GM10266 (cell line): ENCODE measurements around the gene PNPLA3.

Experiments
- DNase-seq: peaks from one replicate; pipeline ENCODE4 v3.0.0; 2012; ENCODE audit errors: extremely low spot score
- CTCF ChIP-seq: IDR thresholded peaks from 2 replicates; pipeline ENCODE4 v1.5.1; 2012; ENCODE audit warnings: mild to moderate bottlenecking, low read depth; ENCODE audit not compliant: control insufficient read depth, insufficient read depth; ENCODE audit errors: missing control alignments

The PNPLA3 gene

GRCh38 chr22:43926349-43926710 lies 2.7 kb downstream of the PNPLA3 start:
- no peak for DNase-seq
- TF ChIP-seq CTCF: no peak

- no peak for DNase-seq
- TF ChIP-seq CTCF: no peak
These were observed 4.9 kb downstream of the PNPLA3 start for GRCh38 chr22:43928468-43928867.

GRCh38 chr22:43928908-43929307 lies 5.3 kb downstream of the PNPLA3 start:
- no peak for TF ChIP-seq CTCF
- DNase-seq: no peak

- no peak for DNase-seq
- TF ChIP-seq CTCF: no peak
These were observed 8.2 kb downstream of the PNPLA3 start for GRCh38 chr22:43931771-43932170.

- no peak for TF ChIP-seq CTCF
- no peak for DNase-seq
These were observed 17.8 kb downstream of the PNPLA3 start for GRCh38 chr22:43941449-43941848.

DNA sequence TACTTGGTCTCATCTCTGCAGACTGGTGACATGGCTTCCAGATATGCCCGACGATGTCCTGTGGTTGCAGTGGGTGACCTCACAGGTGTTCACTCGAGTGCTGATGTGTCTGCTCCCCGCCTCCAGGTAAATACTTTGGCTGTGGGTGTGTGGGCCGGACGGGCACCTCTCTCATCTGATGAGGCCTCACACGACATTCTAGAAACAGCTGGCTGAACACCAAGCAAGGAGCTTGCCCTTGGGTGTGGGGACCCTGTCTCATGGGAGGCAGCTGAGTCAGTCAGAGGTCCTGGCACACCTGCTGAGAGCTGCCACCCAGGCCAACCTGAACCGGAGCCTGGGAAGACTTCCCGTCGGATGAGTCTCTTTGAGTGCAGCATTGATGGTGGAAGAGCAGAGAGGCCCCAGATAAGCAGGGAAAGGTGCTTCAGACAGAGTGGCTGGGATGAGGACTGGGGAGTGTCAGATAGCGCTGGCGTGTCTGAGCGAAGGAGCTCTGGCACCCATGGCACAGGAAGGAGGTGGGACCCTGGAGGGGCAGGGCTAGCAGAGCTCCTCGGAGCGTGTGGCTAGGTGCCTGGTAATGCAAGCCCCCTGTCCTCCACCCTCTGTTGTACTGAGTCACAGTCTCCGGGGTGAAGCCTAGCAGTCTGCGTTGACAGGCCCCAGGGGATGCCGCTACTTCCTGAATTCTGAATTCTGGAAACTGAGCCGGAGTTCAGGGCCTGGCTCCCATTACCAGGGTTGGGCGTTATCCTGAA lies 21.2 kb downstream of the PNPLA3 start:
- no peak for DNase-seq
- no peak for TF ChIP-seq CTCF

GRCh38 chr22:43945632-43946383 lies 22.2 kb downstream of the PNPLA3 start:
- DNase-seq: peak; percentile 73
- TF ChIP-seq CTCF: peak; percentile 90
